CD4-positive, alpha-beta T cell treated with Interleukin-21 for 1 hour (primary cell): ENCODE data around the gene KIF12.
"Not testable (repeated sequence)": the region's sequence is repeated elsewhere in the genome, so short reads cannot be mapped to it uniquely, and the experiment has no call there.

ENCODE experiments used
- DNase-seq: peaks from one replicate; pipeline ENCODE4 v3.0.0-alpha.2; 2020

Gene KIF12

DNA sequence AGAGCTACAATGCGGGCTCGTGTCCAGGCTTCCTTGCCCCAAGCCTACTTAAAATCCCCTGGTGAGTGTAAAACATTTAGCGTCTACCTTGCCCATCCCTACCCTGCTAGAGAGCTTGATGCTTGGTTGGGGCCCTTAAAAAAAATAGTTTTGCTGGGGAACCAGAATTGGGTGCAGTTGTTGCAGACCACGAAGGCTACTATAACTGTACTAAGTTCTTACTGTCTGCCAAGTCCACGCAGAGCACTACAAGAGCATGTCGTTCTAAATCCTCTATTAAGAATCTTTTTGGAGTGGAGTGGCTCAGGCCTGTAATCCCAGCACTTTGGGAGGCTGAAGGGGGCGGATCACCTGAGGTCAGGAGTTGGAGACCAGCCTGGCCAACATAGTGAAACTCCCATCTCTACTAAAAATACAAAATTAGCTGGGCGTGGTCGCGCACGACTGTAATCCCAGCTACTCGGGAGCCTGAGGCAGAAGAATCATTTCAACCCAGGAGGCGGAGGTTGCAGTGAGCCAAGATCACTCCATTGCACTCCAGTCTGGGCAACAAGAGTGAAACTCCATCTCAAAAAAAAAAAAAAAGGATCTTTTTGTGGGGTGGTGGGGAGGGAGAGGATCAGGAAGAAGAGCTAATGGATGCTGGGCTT is 16.2 kb downstream of the KIF12 start:
- not testable (repeated sequence) for DNase-seq

DNA sequence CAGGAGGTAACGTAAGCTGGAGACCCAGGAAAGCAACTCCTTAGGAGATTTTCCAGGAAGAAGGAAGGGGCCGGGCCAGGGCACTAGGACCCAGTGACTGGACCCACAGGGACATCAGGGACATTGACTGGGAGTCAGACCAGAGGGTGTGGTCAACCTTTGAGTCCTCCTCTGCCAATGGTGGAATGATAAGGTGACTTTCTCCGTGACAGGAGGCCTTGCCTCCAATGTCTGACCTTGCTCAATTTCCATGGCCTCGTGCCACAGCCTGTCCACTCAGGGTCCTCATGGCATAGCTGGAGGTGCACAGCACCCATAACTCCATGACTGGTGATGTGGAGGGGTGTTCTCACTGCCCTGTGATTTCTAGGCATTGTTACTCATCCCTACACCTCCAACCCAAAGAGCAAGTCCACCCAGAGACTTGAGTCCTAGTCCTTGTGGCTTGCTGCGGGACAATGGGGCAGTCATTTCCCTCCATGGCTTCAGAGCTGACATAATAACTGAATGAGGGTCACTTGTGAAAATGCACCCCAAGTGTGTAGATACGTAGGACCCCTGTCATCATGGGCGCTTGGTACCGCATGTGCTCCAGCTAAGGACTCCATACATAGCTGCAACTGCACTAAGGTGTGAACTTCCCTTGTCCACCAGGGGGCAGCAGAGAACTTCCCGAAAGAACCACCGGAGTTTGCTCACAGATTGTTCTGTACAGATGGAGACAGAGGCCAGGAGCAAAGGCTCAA is 16.9 kb downstream of the KIF12 start:
- DNase-seq, result peak; percentile 72

DNA sequence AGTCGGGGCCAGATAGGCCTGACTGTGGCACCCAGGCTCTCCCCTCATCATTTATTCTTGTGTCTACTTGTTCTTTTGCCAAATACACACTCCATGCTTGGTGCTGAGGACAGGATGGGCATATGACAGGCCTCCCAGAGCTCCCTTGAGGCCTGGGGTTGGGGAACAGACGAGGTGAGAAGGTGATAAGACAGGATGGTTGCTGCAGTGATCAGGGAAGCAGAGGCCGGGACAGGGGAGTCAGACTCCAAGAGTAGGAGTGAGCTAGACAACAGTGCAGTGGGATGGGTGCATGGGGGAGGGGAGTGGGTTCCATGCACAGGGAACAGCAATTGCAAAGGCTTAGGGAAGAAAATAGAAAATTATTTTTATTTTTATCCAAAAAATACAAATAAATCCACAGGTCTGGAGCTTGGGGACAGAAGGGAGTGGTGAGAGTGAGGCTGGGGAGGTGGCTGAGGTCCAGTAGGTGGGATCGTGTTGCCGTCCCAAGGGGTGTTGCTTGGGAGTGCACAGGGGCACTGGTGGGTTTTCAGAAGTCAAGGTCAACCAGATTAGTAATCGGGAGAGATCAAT is 17.6 kb downstream of the KIF12 start:
- no peak for DNase-seq

DNA sequence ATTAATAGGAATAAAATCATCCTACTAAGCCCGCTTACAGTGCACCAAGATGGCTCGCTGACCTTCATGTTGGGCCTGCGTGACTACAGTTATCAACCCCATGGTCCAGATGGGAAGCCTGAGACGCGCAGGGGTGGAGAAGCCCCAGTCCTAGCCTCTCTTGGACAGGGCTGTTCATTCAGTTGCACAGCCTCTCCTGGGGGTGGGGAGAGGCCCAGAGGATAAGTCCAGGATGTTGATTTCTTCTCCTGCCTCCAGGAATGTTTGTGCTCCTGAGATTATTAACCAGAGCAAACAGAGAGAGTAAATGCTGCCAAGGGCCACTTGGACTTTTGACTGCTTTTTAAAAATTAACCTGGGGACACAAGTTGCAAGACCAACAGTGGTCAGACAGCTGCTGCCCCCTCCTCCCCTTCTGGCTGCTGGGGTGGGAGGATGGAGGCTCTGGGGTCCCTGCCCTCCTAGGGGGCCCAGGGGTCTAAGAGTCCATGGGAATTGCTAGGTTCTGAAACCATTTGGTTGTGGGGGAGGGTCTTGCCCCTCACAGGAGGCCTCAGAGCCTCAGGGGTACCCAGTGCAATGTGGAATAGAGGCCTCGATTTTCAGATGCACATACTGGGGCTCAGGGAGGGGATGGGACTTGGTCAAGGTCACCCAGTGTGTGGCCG is 18.2 kb downstream of the KIF12 start:
- DNase-seq, result no peak

DNA sequence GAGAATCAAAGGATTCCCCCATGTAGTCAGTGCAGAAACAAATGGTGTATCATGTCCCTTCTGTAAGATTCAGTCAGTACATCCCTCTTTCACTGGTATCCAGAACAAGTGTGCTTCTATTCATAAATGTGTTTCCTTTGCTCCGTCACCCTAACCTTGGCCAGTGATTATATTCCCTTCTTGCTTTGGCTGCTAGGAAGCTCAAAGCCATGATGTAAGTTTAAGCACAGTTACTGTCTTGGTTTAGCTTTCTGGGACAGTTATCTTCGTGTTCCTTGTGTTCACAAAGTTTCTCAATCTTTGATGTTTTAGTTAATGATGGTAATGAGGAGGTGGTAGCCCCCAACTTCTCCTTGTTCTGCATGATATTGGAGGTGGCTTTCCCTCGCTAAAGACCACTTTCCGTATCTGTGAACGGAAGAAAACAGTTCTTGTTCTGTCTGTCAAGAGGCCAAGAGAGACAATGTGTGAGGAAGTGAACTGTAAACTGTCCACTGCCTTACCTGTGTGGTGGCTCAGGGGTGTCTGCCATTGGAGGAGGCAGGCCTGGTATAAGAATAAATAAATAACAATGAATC is 18.8 kb downstream of the KIF12 start:
- DNase-seq, result no peak

DNA sequence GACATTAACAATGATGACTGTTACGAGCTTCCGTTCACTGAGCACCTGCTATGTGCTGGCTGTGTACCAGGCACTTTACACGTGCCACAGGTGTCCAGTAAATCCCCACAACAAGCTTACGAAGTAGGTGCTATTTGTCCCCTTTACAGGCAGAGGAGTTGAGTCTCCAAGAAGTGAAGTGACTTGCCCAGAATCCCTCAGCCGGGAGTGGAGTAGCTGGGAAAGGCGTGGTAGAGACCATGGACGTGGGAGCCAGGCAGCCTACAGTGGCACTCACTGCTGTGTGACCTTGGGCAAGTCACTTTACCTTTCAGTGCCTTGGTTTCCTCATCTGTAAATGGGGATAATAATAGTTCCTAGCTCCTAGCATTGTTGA is 20.3 kb downstream of the KIF12 start:
- no peak for DNase-seq

DNA sequence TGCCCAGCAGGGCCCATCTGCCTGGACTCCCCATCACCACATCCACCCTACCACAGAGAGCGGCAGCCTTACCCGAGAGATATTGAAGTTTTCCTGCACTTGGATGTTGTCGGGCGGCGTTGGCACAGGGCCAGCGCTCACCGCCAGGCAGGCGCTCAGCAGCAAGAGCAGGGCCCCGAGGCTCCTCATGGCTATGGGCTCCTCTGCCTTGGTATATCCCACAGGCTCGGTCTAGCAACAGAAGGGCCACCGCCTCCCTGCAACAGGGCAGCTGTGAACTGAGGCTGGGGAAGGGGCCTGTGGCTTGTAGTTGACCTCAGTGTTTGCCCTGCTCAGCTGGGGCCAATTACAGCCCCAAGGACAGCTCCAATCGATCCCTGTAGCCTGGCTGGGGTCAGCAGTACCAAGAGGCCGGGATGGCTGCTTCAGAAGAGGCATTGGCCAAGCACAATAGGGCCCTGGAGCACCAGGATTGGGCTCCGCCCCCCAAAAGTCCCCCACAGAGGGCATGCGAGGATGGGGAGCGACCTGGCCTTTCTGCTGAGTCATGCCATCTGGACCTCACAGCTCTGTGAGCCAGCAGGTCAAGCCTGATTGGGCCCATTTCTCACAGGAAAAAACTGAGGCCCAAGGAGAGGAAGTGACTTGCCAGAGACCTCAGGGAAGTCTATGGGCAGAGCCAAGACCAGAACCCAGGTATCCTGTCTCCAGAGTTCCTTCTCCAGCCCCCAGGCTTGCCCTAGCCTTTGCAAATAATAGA is 20.9 kb downstream of the KIF12 start, which contains the start of gene AMBP:
TSS of gene AMBP (minus strand) at position 280 of the 760 bp plus-strand sequence. CDS start at position 189, 91 bp downstream.
- DNase-seq, result no peak

DNA sequence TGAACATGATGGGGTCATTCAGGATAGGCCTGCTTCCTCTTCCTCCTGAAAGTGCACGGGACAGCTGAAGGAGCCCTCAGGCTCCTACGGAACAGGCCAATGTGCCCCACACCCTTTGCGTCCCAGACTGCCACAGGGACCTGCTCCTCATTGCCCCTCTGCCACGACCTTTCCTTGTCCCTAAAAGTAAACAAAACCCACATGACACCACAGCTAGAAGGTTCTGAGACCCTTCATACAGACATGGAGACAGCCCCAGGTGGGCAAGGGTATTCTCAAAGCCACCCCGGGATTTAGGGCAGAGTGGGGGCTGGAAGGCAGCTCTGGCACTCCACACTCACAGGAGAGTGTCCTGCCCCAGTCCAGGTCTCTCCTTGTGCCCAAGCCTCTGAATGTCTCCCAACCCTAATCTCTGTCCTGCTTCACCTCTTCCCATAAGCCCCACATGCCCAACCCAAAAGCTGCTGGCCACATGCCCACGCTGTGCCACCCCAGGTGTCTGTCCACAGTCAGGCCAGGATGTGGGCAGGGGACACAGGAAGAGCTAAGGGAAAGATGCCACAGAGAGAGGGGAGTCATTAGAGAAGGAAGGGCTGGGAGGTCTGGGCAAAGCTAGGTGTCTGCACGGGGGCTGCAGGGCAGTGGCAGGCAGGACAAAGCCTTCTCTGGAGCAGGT is 21.8 kb downstream of the KIF12 start:
- no peak for DNase-seq

DNA sequence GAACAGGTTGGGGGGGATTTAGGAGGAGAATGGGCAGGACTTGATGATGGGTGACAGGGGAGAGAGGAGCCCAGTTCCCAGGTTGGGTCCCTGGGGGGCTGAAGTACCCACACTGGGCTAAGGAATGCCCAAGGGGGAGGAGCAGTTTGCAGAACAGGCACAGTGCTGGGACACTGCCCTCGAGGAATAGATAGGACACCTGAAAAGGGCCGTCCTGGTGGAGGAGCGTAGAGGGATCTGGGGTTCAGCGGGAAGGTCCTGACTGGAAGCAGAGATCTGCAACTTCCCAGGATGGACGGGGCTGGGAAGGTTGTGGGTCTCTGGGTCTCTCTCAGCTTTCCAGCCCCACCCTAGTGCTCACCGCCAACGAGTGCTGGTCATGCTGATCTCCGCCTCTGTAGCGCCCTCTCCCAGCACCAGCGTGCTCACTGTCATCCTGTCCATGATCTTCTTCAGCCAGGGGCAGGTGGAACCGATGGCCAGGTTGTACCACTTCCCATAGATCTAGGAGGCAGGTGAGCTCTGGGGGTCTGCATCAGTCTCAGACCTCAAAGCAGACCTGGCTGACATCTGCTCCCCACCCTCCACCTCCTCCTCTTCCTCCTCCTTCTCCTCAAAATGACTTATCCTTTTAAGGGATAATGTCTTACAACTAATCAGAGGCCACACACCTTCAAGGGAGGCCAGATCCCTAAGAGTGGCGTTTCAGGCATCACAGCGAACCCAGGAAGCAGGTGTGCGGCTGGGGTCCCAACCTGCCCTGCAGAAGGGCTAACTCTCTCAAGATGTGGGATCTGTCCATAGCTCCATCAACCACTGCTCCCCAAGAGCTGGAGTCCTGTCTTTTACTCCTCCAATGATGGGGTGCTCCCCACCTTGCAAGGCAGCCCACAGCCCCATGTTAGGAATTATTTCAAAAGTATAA is 22.6 kb downstream of the KIF12 start:
- DNase-seq, result no peak

DNA sequence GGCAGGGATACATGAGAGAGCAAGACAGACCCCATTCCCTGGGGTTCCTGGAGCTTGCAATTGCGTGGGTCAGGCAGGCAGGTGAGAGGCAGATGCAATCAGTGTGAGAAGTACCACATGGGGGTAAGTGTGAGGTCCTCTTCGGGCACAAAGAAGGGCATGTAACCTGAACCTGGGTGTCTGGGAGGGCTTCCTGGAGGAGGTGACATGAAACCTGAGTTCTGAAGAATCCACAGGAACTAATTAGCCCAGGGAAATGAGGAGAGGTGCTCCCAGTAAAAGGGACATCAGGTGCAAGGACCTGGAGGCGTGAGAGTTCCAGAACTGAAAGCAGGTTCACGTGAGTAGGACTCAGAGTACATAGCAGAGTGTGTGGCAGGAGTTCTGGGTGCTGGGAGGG is 23.5 kb downstream of the KIF12 start:
- DNase-seq, result no peak

DNA sequence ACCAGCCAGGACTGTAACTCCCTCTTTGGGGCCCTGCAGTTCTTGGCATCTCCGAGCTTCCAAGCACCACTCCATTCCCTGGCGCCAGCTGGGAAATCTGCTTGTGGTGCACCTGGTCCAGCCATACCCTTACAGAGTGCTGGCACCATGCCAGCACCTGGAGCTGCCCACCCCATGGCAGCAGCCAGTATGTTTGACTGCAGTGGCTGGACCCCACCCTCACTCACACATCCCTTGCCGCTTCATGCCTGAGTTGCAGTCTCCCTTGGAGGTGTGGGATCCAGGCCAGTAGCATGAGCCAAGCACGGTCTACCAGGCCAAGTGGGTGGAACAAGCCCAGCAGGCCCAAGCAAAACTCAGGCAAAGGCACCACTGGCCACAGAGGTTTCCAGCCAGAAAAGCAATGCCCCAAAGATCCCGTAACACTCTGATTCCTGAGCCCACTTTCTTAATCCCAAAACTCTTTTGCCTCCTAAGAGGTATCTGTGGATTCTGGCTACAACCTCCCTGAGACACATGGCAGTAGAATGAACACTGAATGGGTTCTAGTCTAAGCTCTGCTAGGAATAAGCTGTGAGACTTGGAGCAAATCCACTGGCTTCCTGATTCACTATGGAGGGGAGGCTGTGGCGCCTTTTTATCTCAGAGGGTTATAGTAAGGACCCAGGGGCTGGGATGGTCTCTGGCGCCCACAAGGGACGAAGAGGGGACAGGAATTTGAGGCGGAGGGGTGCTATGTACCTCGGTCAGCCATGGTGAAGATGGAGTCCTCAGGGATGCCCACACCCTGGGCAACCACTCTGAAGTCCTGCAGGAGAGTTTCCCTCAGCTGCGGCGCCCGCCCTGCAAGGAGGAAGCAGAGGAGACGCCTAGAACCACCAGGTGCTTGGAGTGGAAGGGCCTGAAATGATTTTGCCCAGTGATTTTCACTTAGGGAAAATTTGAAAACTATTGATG is 26.6 kb downstream of the KIF12 start:
- DNase-seq, result no peak

DNA sequence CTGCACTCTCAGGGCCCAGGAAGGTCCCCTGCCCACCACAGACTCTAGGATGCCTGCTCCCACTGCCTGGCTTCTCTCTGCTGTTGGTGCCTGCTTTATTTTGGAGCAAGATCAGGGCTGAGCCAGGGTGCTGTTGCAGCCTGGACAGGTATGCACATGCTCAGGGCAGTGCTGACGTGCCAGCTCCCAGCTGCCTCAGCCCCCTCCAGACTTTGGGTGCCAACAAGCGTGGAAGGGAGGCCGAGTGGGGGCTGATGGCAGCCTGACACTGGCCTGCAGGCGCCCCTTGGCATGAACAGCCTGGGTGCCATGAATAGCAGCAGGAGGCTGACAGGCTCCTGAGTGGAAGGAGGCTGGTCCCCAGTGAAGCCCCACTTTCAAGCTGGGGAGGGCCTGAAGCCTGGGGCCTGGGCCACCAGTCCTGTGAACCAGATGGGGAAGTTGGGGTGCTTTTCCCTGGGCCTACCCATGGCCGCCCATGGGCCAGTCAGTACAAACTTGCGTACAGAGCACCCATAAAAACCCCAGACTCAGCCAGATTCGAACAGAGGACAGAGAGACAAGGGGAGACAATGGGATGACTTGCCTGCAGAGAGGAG is 27.8 kb downstream of the KIF12 start:
- DNase-seq, result no peak

DNA sequence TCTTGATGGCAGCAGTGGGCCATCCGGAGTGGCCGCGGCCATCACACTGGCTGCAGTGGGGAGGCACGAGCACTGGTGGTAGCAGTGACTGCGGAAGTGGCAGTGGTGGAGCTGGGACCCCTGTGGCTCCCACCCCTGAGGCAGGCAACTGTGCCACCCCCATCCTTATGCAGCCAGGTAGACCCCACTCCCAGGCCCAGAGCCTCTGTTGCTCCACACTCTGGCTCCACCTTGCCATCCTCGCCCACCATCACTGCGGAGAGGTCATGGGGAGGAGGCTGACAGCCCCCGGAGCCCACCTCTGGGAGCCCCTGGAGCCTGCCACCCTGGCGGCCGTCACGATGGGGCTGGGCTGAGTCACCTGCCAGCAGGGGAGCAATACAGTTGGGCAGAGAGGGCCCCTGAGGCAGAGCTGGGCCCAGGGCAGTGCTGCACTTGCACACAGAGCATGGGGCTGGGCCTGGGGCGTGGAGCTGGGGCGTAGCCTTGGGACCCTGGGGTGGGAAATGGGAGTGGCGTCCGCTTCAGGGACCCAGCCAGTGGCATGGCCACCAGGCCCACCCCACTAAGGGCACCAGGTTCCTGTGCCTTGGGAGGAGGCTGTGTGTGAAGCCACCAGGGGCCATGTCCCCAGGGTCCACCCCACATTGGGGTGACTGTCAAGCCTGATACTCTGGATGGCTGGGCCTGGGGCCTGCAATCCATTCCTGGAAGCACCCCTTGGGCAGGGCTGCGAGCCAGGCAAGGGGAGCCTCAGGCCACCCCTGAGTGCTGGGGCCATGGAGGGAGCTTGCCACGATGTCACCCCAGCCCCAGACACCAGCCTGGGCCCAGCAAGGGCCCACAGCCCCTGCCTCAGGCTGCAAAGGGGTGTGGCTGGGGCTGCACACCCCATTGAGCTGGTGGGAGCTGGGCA is 28.6 kb downstream of the KIF12 start:
- no peak for DNase-seq

DNA sequence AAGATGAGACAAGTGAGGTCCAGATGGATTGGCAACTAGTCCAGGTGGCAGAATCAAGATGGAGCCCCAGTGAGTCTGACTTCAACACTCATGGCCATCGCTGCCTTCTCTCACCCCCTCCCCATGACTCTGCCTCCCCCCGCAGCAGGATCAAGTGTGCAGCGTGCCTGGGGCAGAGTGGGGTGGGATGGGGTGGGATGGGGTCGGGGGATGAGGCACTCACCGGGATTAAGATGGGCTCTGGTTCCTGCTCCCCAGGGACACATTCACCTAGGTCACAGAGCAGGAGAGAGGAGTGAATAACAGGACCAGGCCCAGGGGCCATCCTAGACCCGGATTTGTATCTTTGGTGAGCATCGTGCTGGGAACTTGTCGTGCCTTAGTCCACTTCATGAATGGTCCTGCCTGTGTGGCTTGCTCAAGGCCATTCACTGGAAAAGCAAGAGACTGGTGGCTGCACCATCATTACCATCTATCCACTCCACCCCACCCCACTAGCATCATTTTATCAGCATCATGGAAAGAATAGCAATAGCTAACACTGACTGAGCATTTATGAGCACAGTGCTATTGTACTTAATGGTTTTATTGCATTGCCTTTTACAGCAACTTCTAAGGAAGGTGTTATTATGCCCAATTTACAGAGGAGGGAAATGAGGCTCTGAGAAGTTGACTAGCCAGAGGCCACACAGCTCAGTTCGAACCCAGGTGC is 29.5 kb downstream of the KIF12 start:
- DNase-seq, result no peak

DNA sequence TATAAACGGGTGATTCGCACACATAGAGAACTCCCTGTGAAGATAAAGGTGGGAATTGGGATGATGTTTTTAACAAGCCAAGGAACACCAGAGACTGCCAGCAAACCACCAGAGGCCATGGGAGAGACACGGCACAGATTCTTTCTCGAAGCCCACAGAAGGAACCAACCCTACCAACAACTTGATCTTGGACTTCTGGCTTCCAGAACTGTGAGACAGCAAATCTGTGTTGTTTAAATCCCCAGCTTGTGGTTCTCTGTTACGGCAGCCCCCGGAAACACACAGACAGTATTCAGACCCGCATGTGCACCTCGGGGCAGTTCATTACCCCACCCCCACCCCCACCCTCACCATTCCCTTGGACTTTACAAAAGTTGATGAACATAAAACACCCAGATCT is 33.8 kb downstream of the KIF12 start:
- DNase-seq, result no peak

DNA sequence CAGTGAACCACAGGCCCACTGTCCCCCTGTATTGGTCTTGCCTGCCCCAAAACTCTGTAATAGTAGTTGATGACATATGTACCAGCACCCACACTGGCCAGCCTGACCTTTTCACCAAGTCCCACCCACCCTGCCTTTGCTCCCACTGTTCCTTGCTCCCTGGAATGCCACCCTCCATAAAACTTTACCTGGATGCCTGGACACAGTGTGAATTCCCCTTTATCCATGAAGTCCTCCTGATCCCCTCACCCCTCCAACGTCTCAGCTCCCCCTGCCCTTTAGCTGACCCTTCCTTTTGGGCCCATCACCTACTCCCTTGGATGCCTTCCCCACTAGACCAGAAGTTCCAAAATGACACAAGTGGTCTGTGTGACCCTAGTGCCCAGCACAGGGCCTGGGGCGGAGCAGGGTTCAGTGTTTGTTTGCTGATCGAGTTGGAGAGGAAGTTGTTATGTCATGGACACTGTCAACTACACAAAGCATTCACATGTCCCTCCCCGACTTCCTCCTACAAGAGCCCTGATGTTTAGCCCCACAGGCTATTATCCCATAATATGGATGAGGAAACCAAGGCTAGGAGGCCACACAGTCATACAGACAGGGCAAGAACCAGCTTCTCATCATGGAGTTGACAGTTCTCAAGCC is 37.1 kb downstream of the KIF12 start:
- no peak for DNase-seq

DNA sequence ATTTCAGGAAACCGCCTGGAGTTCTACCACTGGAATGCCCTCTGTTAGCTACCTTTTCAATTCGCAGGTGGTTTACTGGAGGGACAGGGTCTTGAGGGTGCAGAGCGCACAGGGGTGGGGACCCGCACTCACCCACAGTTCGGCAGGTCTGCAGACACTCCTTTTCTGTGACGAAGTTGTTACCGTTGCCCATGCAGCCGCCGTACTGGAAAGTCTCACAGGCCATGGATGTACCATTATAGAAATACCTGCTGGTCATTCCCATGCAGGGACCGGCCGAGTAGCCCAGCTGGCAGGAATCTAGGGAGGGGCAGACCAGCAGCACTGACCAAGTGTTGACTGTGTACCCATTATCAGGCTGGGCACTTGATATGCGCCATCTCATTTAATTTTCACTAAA is 37.8 kb downstream of the KIF12 start:
- DNase-seq, result no peak
